Spleen (tissue), 11 donors: ENCODE measurements around the gene CCNB1IP1. TPM values are rescaled to one million over a fixed set of nuclear protein-coding genes. Genes with fewer than 3 reads are reported as not detected.
"Not testable (repeated sequence)": the region's sequence is repeated elsewhere in the genome, so short reads cannot be mapped to it uniquely, and the experiment has no call there.

Source experiments
- DNase-seq: peaks from one replicate; pipeline ENCODE4 v3.0.0-alpha.2; 2020
- H3K27ac ChIP-seq, 8 donors: fragments of 200-600 bp; sonication (generic) in 7 of 8; 1 replicate in 4 of 8; 2 replicates in 4 of 8; pipeline versions ENCODE4 v1.5.0 to v1.8.0; 2016 to 2021; ENCODE audit warnings: inconsistent platforms in 4 of 8, mild to moderate bottlenecking in 4 of 8, moderate library complexity in 1 of 8
- H3K27me3 ChIP-seq, 7 donors: fragments of 200-600 bp; sonication (generic) in 6 of 7; replicated peaks in 1 of 7; 1 replicate in 4 of 7; 2 replicates in 3 of 7; pipeline versions ENCODE4 v1.5.0 to v1.8.0; 2016 to 2021; ENCODE audit warnings: inconsistent platforms in 3 of 7, mild to moderate bottlenecking in 1 of 7
- H3K36me3 ChIP-seq, 6 donors: fragments of 200-600 bp; sonication (generic) in 5 of 6; 1 replicate in 4 of 6; 2 replicates in 2 of 6; pipeline versions ENCODE4 v1.5.0 to v1.8.0; 2016 to 2021; ENCODE audit warnings: inconsistent platforms in 2 of 6
- H3K4me1 ChIP-seq, 6 donors: fragments of 200-600 bp; sonication (generic) in 5 of 6; 1 replicate in 3 of 6; 2 replicates in 3 of 6; pipeline versions ENCODE4 v1.5.0 to v1.8.0; 2016 to 2021; ENCODE audit warnings: inconsistent platforms in 3 of 6
- H3K4me3 ChIP-seq, 8 donors: fragments of 200-600 bp; sonication (generic) in 7 of 8; 1 replicate in 4 of 8; 2 replicates in 4 of 8; pipeline versions ENCODE4 v1.5.0 to v1.8.0; 2016 to 2021; ENCODE audit warnings: inconsistent platforms in 4 of 8, mild to moderate bottlenecking in 4 of 8, moderate library complexity in 2 of 8
- H3K9me3 ChIP-seq, 8 donors: fragments of 200-600 bp; sonication (generic) in 7 of 8; 1 replicate in 4 of 8; 2 replicates in 4 of 8; pipeline versions ENCODE4 v1.5.0 to v1.8.0; 2016 to 2021; ENCODE audit warnings: inconsistent platforms in 4 of 8
- CTCF ChIP-seq, 11 experiments: fragments of 200-600 bp in 7 of 11; fragments of 450-650 bp in 4 of 11; sonication (generic) in 4 of 11; IDR thresholded peaks in 8 of 11; conservative IDR thresholded peaks in 3 of 11; 1 replicate in 7 of 11; 2 replicates in 4 of 11; pipeline versions ENCODE4 v1.4.0 to v1.8.0; 2016 to 2021; ENCODE audit warnings: antibody characterized with exemption in 11 of 11, inconsistent platforms in 4 of 11, mild to moderate bottlenecking in 1 of 11
- POLR2A ChIP-seq, 3 donors: fragments of 450-650 bp; IDR thresholded peaks; one replicate each; pipeline ENCODE4 v1.5.1; 2017; ENCODE audit warnings: antibody characterized with exemption in 3 of 3, mild to moderate bottlenecking in 1 of 3
- POLR2AphosphoS5 ChIP-seq, 3 donors: sonication (generic); formaldehyde crosslinking; IDR thresholded peaks; one replicate each; pipeline ENCODE4 v1.5.1; 2017; ENCODE audit warnings: antibody characterized with exemption in 3 of 3
- WGBS, 5 donors: extraction: QIAGEN DNeasy Blood & Tissue Kit in 3 of 5; methylation state at CpG; one replicate each; pipeline versions ENCODE4 v1.1.5 to v1.1.7; 2013 to 2018; 5-methylcytosine and 5-hydroxymethylcytosine counted together
- intact Hi-C: fragments of 100-400 bp; cut with DNase I; formaldehyde crosslinking; loops from one replicate; pipeline ENCODE4 v1.15.0; 2023; ENCODE audit warnings: low total_unique reads
- polyA plus RNA-seq, 3 donors: library from polyadenylated mRNA; stranded (reverse); fragments of 200-250 nt; gene quantifications; one replicate each; pipeline ENCODE4 v1.2.1, GENCODE V29; 2013
- total RNA-seq, 7 donors: library from RNA; depleted of rRNA in 3 of 7; stranded (reverse); fragments of >200 nt in 3 of 7; fragmentation: NEBNext Ultra II Directional in 4 of 7; extraction: Animal tissue kit (Norgen Biotek cat#: 25700) in 4 of 7; gene quantifications; one replicate each; pipeline versions ENCODE4 v1.1.0 to v1.2.1, GENCODE V29; 2016 to 2021
- donor health status: healthy with polysubstance abuse.
- donor health status: DM: no; HTN: no; CAD: no; lungs with moderate emphysema.
- donor health status: DM: no; HTN: no; CAD: no.
- donor health status: Bipolar disorder and iron deficiency.
- donor health status: healthy.
- donor health status: DM: no; HTN: no; CAD: no.
- donor health status: DM: yes; HTN: yes; CAD: no.

Gene CCNB1IP1
- total and polyA plus RNA-seq, 10 donors = 21.1 to 49.1 (median 30.8) TPM

GRCh38 chr14:20295067-20295466 is 38.0 kb downstream of the CCNB1IP1 start:
- TF ChIP-seq CTCF (IDR thresholded peaks at IDR 0.05 in 8 of 11, conservative IDR thresholded peaks at IDR 0.05 in 3 of 11) = no peak
- no peak for TF ChIP-seq POLR2AphosphoS5 (IDR thresholded peaks at IDR 0.05)
- no peak for TF ChIP-seq POLR2A (IDR thresholded peaks at IDR 0.05)

GRCh38 chr14:20294636-20295035 is 38.4 kb downstream of the CCNB1IP1 start:
- Histone ChIP-seq H3K27ac (no peak overlapping the region), H3K4me3 (no peak overlapping the region), H3K4me1 (peaks cover 0 to 11% (median 0%) of the 10 kb centered on the region in 6 donors), H3K9me3 (no peaks in the 10 kb centered on the region), H3K27me3 (no peaks in the 10 kb centered on the region), H3K36me3 (peaks cover 7 to 100% (median 92%) of the 10 kb centered on the region in 6 donors)
- WGBS, 5 donors = 78 to 95% (median 83%) methylated on average over 2 of the region's 2 CpGs
- TF ChIP-seq POLR2AphosphoS5 (IDR thresholded peaks at IDR 0.05) (no peak), CTCF (IDR thresholded peaks at IDR 0.05 in 8 of 11, conservative IDR thresholded peaks at IDR 0.05 in 3 of 11) (no peak), POLR2A (IDR thresholded peaks at IDR 0.05) (no peak)
- intact Hi-C loops = no loop called here
- no peak for DNase-seq

More at GRCh38 chr14:20295067-20295466, 38.0 kb downstream of the CCNB1IP1 start:
- Histone ChIP-seq H3K4me3 (no peak overlapping the region), H3K9me3 (no peaks in the 10 kb centered on the region), H3K27ac (no peak overlapping the region), H3K36me3 (peaks cover 3 to 100% (median 93%) of the 10 kb centered on the region in 6 donors), H3K27me3 (no peaks in the 10 kb centered on the region), H3K4me1 (peaks cover 0 to 11% (median 0%) of the 10 kb centered on the region in 6 donors)
- intact Hi-C loops = no loop called here
- WGBS, 5 donors = 45 to 72% (median 50%) methylated on average over 4 of the region's 4 CpGs
- DNase-seq = no peak

- H3K4me1 ChIP-seq, H3K27me3 ChIP-seq, DNase-seq, H3K27ac ChIP-seq, intact Hi-C loops, H3K4me3 ChIP-seq, H3K9me3 ChIP-seq: not testable (repeated sequence)
- H3K36me3 ChIP-seq = peaks cover 0 to 59% (median 2%) of the 10 kb centered on the region in 6 donors
- whole genome bisulfite sequencing, 5 donors = 85 to 100% (median 100%) methylated on average over 1 of the region's 1 CpG
These were observed 51.1 kb downstream of the CCNB1IP1 start for GRCh38 chr14:20281998-20282397.

GRCh38 chr14:20280265-20280664 is 52.8 kb downstream of the CCNB1IP1 start:
- intact Hi-C loops, H3K27ac ChIP-seq, H3K27me3 ChIP-seq, DNase-seq, H3K4me3 ChIP-seq, H3K4me1 ChIP-seq: not testable (repeated sequence)
- Histone ChIP-seq H3K36me3 (peaks cover 0 to 45% (median 2%) of the 10 kb centered on the region in 6 donors), H3K9me3 (peaks cover 0 to 12% (median 7%) of the 10 kb centered on the region in 8 donors)
- WGBS, 5 donors = 83 to 95% (median 94%) methylated on average over 7 of the region's 7 CpGs

GRCh38 chr14:20278414-20278813 is 54.7 kb downstream of the CCNB1IP1 start:
- Histone ChIP-seq H3K27ac (no peak overlapping the region), H3K36me3 (peaks cover 0 to 56% (median 2%) of the 10 kb centered on the region in 6 donors), H3K4me1 (peaks cover 0 to 7% (median 0%) of the 10 kb centered on the region in 6 donors), H3K9me3 (peaks cover 3 to 27% (median 22%) of the 10 kb centered on the region in 8 donors), H3K27me3 (no peaks in the 10 kb centered on the region), H3K4me3 (no peak overlapping the region)
- WGBS, 5 donors = 6 to 42% (median 22%) methylated on average over 1 of the region's 1 CpG
- peak in 1 of 3 donors; percentile 27 for TF ChIP-seq POLR2AphosphoS5 (IDR thresholded peaks at IDR 0.05)
- TF ChIP-seq CTCF (IDR thresholded peaks at IDR 0.05 in 8 of 11, conservative IDR thresholded peaks at IDR 0.05 in 3 of 11) = no peak
- TF ChIP-seq POLR2A (IDR thresholded peaks at IDR 0.05) = no peak
- intact Hi-C loops = no loop called here
- no peak for DNase-seq
